ENCODE data around the gene FNDC11. TPM values are rescaled to one million over a fixed set of nuclear protein-coding genes. Genes with fewer than 3 reads are reported as not detected.
A peak's percentile ranks its signal among the peaks of the same experiment; 100 is the strongest.

Gene FNDC11
- total and polyA plus RNA-seq, 10 donors = 0.33 to 2.0 (median 1.00) TPM

DNA sequence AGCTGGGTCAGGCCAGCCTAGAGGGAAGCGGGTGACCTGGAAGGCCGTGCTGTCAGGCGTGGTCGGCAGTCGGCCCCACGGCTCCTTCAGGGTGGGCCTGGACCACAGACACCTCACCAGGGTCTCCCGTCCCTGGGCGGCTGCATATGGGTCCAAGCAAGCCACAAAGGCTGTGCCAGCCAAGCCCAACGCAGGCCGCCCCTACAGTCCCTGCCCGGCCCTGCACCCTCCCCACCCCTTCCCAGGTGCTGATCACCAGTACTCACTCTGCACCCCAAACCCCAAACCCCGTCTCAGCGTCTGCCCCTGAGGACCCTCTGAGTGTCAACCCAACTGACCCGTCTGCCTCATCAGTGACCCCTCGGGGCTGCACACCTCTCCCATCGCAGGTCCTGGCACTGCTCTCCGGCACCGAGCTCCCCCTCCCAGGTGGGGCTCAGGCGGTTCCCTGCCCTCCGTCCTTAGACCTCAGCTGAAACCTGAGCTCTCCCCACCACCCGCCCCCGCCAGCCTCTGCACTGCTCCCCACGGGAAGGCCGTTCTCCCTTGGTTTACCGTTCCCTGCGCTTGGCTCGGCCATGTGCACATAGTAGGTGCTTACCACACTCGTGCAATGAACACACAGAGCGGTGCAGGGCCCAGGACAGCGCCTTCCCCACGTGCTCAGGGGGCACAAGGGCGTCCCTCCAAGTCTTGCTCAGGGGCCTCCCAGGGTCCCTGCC is 34.9 kb upstream of the FNDC11 start:
- TF ChIP-seq, protein P1, sequence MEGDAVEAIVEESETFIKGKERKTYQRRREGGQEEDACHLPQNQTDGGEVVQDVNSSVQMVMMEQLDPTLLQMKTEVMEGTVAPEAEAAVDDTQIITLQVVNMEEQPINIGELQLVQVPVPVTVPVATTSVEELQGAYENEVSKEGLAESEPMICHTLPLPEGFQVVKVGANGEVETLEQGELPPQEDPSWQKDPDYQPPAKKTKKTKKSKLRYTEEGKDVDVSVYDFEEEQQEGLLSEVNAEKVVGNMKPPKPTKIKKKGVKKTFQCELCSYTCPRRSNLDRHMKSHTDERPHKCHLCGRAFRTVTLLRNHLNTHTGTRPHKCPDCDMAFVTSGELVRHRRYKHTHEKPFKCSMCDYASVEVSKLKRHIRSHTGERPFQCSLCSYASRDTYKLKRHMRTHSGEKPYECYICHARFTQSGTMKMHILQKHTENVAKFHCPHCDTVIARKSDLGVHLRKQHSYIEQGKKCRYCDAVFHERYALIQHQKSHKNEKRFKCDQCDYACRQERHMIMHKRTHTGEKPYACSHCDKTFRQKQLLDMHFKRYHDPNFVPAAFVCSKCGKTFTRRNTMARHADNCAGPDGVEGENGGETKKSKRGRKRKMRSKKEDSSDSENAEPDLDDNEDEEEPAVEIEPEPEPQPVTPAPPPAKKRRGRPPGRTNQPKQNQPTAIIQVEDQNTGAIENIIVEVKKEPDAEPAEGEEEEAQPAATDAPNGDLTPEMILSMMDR (IDR thresholded peaks at IDR 0.05 in 8 of 11, conservative IDR thresholded peaks at IDR 0.05 in 3 of 11) = no peak
- TF ChIP-seq POLR2AphosphoS5 (IDR thresholded peaks at IDR 0.05) = no peak
- no peak for TF ChIP-seq POLR2A (IDR thresholded peaks at IDR 0.05)
- intact Hi-C loops (cut with DNase I; ENCODE audit: low total_unique reads) = no loop called here
- Histone ChIP-seq H3K27me3 (replicated peaks in 1 of 7) (peaks cover 0 to 23% (median 0%) of the 10 kb centered on the region in 7 donors), H3K4me1 (peaks cover 14 to 44% (median 33%) of the 10 kb centered on the region in 6 donors), H3K36me3 (peaks cover 0 to 25% (median 8%) of the 10 kb centered on the region in 6 donors), H3K9me3 (peaks cover 0 to 22% (median 11%) of the 10 kb centered on the region in 8 donors), H3K27ac (peak overlapping the region in 7 of 8 donors; percentile 92 to 96 (median 94)), H3K4me3 (peak overlapping the region in 7 of 8 donors; percentile 81 to 97 (median 89))
- peak; percentile 82 for DNase-seq
- 75 to 89% (median 78%) methylated on average over 27 to 32 of the region's 32 CpGs for WGBS, 5 donors

DNA sequence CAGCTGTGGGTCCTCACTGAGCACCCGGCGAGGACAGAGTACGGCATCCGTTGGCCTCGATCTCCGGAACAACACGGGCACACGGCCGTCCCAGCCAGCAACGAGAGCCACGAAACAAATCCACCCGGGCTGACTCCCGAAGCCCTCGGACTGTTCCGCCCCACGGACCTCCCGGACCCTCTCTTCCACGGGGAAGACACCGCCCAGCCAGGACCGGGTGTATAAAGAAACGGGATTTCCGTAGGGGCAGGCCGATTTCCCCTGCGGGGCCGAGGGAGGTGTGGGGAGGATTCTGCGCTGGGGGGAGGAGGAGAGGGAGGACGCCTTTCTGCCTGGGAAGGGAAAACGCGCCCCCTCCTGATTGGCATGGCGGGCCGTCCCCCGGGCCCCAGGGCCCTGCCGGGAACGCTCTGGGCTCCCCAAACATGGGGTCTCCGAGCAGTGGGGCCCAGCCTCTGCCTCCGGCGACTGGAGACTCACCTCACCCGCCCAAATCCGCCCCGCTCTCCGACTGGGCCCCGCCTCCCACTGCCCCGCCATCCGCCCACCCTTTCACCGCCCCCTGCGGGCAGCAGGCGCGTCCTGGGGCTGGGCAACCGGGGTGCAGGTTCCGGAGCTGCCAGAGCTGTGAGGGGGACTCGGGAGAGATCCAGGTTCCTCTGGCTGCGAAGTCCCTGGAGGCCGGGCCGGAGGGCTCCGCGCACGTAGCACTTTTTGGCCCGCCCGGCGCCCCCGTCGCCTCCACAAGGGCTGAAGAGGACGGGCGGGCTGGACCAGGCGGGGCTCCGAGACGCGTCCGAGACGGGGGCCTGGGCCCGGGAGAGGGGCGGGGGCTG is 34.1 kb upstream of the FNDC11 start:
- 0 to 3% (median 1%) methylated on average over 19 to 72 of the region's 72 CpGs for WGBS, 5 donors
- H3K27me3 ChIP-seq (replicated peaks in 1 of 7) = peaks cover 0 to 23% (median 0%) of the 10 kb centered on the region in 7 donors
- peaks cover 14 to 44% (median 33%) of the 10 kb centered on the region in 6 donors for H3K4me1 ChIP-seq
- H3K9me3 ChIP-seq = peaks cover 0 to 15% (median 8%) of the 10 kb centered on the region in 8 donors
- peaks cover 0 to 25% (median 8%) of the 10 kb centered on the region in 6 donors for H3K36me3 ChIP-seq
- peak overlapping the region; percentile 78 to 97 (median 88) for H3K4me3 ChIP-seq
- peak; percentile 94 for DNase-seq
- peak overlapping the region; percentile 81 to 96 (median 94) for H3K27ac ChIP-seq
- TF ChIP-seq POLR2AphosphoS5 (IDR thresholded peaks at IDR 0.05) (peak in 2 of 3 donors; percentile 55 to 68), POLR2A (IDR thresholded peaks at IDR 0.05) (no peak)
- TF ChIP-seq, protein P1 (IDR thresholded peaks at IDR 0.05 in 8 of 11, conservative IDR thresholded peaks at IDR 0.05 in 3 of 11) = peak in 7 of 11 experiments; percentile 2 to 47 (median 34)
- intact Hi-C loops (cut with DNase I; ENCODE audit: low total_unique reads) = no loop called here

GRCh38 chr20:63520504-63520933 is 33.4 kb upstream of the FNDC11 start, which contains the start of gene PPDPF:
Gene PPDPF, plus strand, starts transcription at chr20:63520765. Its CDS starts 544 bp downstream, at chr20:63521309.
- 0 to 1% (median 1%) methylated on average over 23 to 64 of the region's 64 CpGs; no CpG with 5 or more reads in 1 of the 5 donors for WGBS, 5 donors
- H3K27me3 ChIP-seq (replicated peaks in 1 of 7) = peaks cover 0 to 23% (median 0%) of the 10 kb centered on the region in 7 donors
- peak; percentile 96 for DNase-seq
- peak within 1 kb of the TSS; percentile 81 to 96 (median 94) for H3K27ac ChIP-seq
- intact Hi-C loops (cut with DNase I; ENCODE audit: low total_unique reads) = no loop called here
- TF ChIP-seq POLR2AphosphoS5 (IDR thresholded peaks at IDR 0.05) (peak; percentile 98), POLR2A (IDR thresholded peaks at IDR 0.05) (peak; percentile 25 to 78 (median 63))
- TF ChIP-seq, protein P1 (IDR thresholded peaks at IDR 0.05 in 8 of 11, conservative IDR thresholded peaks at IDR 0.05 in 3 of 11) = peak in 1 of 11 experiments; percentile 1
- peaks cover 0 to 12% (median 8%) of the 10 kb centered on the region in 8 donors for H3K9me3 ChIP-seq
- H3K36me3 ChIP-seq = peaks cover 0 to 25% (median 8%) of the 10 kb centered on the region in 6 donors
- H3K4me1 ChIP-seq = peaks cover 14 to 44% (median 33%) of the 10 kb centered on the region in 6 donors
- peak within 1 kb of the TSS; percentile 78 to 97 (median 88) for H3K4me3 ChIP-seq
